Esophagus muscularis mucosa (tissue), 4 donors: ENCODE results near the gene TENM4.

Source experiments
- EP300 ChIP-seq: sonication (generic); formaldehyde crosslinking; IDR thresholded peaks from one replicate; pipeline ENCODE4 v1.6.1; 2017; ENCODE audit warnings: antibody characterized with exemption
- POLR2A ChIP-seq: fragments of 450-650 bp; IDR thresholded peaks from one replicate; pipeline ENCODE4 v1.6.1; 2017; ENCODE audit warnings: antibody characterized with exemption, moderate library complexity, mild to moderate bottlenecking, low read depth
- POLR2AphosphoS5 ChIP-seq, 2 donors: sonication (generic); formaldehyde crosslinking; IDR thresholded peaks; one replicate each; pipeline ENCODE4 v1.6.1; 2017; ENCODE audit warnings: antibody characterized with exemption in 2 of 2
- TF ChIP-seq, protein P1 (sequence below), 3 experiments: fragments of 200-600 bp in 2 of 3; fragments of 450-650 bp in 1 of 3; sonication (generic) in 2 of 3; IDR thresholded peaks; one replicate each; pipeline ENCODE4 v1.5.1; 2017 to 2019; ENCODE audit warnings: antibody characterized with exemption in 3 of 3, mild to moderate bottlenecking in 2 of 3, moderate library complexity in 1 of 3

DNA sequence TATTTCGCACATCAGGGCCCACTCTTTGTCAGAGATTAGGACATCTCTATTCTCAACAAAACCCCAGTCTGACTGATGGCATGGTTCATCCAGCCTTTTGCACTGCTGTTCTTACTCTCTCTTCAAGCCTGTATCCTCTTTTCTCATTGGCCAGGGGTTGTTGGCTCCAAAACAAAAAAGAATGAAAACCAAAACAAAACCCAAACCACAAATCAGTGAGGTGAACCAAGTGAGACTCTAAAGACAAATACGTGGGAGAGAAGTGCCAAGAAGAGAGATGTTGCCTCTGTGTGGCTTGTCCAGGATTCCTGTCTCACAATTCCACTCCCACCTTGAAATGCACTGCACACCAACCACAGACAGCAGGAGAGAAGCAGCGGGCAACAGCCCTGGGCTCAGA, 587.3 kb downstream of the TENM4 start:
- TF ChIP-seq POLR2A (no peak), EP300 (no peak), POLR2AphosphoS5 (IDR thresholded peaks at IDR 0.05) (no peak)
- TF ChIP-seq, protein P1, sequence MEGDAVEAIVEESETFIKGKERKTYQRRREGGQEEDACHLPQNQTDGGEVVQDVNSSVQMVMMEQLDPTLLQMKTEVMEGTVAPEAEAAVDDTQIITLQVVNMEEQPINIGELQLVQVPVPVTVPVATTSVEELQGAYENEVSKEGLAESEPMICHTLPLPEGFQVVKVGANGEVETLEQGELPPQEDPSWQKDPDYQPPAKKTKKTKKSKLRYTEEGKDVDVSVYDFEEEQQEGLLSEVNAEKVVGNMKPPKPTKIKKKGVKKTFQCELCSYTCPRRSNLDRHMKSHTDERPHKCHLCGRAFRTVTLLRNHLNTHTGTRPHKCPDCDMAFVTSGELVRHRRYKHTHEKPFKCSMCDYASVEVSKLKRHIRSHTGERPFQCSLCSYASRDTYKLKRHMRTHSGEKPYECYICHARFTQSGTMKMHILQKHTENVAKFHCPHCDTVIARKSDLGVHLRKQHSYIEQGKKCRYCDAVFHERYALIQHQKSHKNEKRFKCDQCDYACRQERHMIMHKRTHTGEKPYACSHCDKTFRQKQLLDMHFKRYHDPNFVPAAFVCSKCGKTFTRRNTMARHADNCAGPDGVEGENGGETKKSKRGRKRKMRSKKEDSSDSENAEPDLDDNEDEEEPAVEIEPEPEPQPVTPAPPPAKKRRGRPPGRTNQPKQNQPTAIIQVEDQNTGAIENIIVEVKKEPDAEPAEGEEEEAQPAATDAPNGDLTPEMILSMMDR (IDR thresholded peaks at IDR 0.05) = no peak
